GM21825 (cell line): ENCODE data around the gene CPSF7.
"Not testable (repeated sequence)": the region's sequence is repeated elsewhere in the genome, so short reads cannot be mapped to it uniquely, and the experiment has no call there.

Experiments used
- ATAC-seq: cut with Tn5 transposase; IDR thresholded peaks from one replicate; pipeline ENCODE4 v1.9.1; 2021; ENCODE audit warnings: mild to moderate bottlenecking, moderate library complexity; ENCODE audit not compliant: unreplicated experiment

CPSF7 gene

GRCh38 chr11:61429691-61430582, at the start of gene CPSF7, which contains the start of gene SDHAF2:
CPSF7 (minus strand) TSS chr11:61429975; CDS start chr11:61429235, 740 bp downstream.
SDHAF2 (plus strand) TSS chr11:61430124; CDS start chr11:61430147, 23 bp downstream.
- ATAC-seq = peak; percentile 94

GRCh38 chr11:61477727-61478148, 48.0 kb upstream of the CPSF7 start:
- no peak for ATAC-seq

GRCh38 chr11:61477126-61477525, 47.4 kb upstream of the CPSF7 start:
- ATAC-seq = no peak

- ATAC-seq = no peak
Observed at GRCh38 chr11:61476371-61476770, 46.6 kb upstream of the CPSF7 start.

- ATAC-seq = no peak
Observed at GRCh38 chr11:61475433-61475832, 45.7 kb upstream of the CPSF7 start.

- ATAC-seq = no peak
Observed at GRCh38 chr11:61474013-61474643, 44.4 kb upstream of the CPSF7 start.

GRCh38 chr11:61473370-61474012, 43.7 kb upstream of the CPSF7 start:
- no peak for ATAC-seq

GRCh38 chr11:61472868-61473267, 43.1 kb upstream of the CPSF7 start:
- ATAC-seq = no peak

GRCh38 chr11:61472282-61472681, 42.5 kb upstream of the CPSF7 start:
- ATAC-seq = no peak

GRCh38 chr11:61468002-61468401, 38.2 kb upstream of the CPSF7 start:
- no peak for ATAC-seq

- not testable (repeated sequence) for ATAC-seq
Observed at GRCh38 chr11:61467602-61468001, 37.8 kb upstream of the CPSF7 start.

GRCh38 chr11:61460986-61461385, 31.2 kb upstream of the CPSF7 start:
- ATAC-seq = no peak

GRCh38 chr11:61460474-61460881, 30.7 kb upstream of the CPSF7 start:
- no peak for ATAC-seq

GRCh38 chr11:61454520-61454919, 24.7 kb upstream of the CPSF7 start:
- no peak for ATAC-seq

GRCh38 chr11:61453695-61454094, 23.9 kb upstream of the CPSF7 start:
- no peak for ATAC-seq

GRCh38 chr11:61452825-61453224, 23.1 kb upstream of the CPSF7 start:
- ATAC-seq = no peak

- ATAC-seq = no peak
Observed at GRCh38 chr11:61448552-61448927, 18.8 kb upstream of the CPSF7 start.

GRCh38 chr11:61447601-61448551, 18.1 kb upstream of the CPSF7 start:
- ATAC-seq = no peak

GRCh38 chr11:61446211-61446651, 16.5 kb upstream of the CPSF7 start:
- ATAC-seq = peak; percentile 64

- no peak for ATAC-seq
Observed at GRCh38 chr11:61445516-61445915, 15.7 kb upstream of the CPSF7 start.
